ENCODE results near the gene GBA2.

- TF ChIP-seq CTCF (IDR thresholded peaks at IDR 0.05), result no peak
- TF ChIP-seq POLR2A (IDR thresholded peaks at IDR 0.05), result no peak
Observed at GRCh38 chr9:35781066-35781465, 32.0 kb upstream of the GBA2 start.

All from heart left ventricle (tissue), 13 donors.